Fibroblast of the aortic adventitia (primary cell): ENCODE measurements around the gene PTPRR. TPM values are rescaled to one million over a fixed set of nuclear protein-coding genes. Genes with fewer than 3 reads are reported as not detected.

Experiments
- DNase-seq: peaks from one replicate; pipeline ENCODE4 v3.0.0-alpha.2; 2010; ENCODE audit warnings: low read depth
- H3K4me3 ChIP-seq: 2 replicates; pipeline ENCODE4 v1.5.1; 2011; ENCODE audit warnings: low read depth, mild to moderate bottlenecking, control low read depth, low read length, moderate library complexity
- total RNA-seq: library from RNA; depleted of rRNA; stranded (reverse); fragments of >200 nt; gene quantifications from 2 replicates; pipeline ENCODE4 v1.2.3, GENCODE V29; 2012; ENCODE audit warnings: low replicate concordance
- TF ChIP-seq, protein P1 (sequence below): IDR thresholded peaks from 2 replicates; pipeline ENCODE4 v1.5.1; 2011; ENCODE audit warnings: mild to moderate bottlenecking, low read length, control low read depth, inconsistent platforms; ENCODE audit not compliant: insufficient read depth

Gene PTPRR
- total RNA-seq, 1 donor = 1.4 TPM

DNA sequence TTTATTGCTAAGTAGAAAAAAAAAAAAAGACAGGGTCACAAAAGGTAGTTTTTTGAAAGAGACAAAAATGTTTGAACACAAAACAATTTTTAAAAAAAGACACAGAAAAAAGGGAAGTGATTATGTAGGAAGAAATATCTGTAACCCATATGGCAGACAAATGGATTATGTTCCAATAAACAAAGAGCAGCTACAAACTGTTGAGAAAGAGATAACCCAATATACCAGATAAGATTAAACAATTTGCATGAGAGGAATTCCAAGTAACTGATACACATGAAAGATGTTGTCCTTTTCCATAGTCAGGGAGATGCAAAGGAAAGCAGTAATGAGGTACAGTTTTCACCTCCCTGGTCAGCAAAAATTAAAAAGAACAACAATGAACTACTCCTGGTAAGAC is 44.9 kb downstream of the PTPRR start:
- TF ChIP-seq, protein P1, sequence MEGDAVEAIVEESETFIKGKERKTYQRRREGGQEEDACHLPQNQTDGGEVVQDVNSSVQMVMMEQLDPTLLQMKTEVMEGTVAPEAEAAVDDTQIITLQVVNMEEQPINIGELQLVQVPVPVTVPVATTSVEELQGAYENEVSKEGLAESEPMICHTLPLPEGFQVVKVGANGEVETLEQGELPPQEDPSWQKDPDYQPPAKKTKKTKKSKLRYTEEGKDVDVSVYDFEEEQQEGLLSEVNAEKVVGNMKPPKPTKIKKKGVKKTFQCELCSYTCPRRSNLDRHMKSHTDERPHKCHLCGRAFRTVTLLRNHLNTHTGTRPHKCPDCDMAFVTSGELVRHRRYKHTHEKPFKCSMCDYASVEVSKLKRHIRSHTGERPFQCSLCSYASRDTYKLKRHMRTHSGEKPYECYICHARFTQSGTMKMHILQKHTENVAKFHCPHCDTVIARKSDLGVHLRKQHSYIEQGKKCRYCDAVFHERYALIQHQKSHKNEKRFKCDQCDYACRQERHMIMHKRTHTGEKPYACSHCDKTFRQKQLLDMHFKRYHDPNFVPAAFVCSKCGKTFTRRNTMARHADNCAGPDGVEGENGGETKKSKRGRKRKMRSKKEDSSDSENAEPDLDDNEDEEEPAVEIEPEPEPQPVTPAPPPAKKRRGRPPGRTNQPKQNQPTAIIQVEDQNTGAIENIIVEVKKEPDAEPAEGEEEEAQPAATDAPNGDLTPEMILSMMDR = no peak
- H3K4me3 ChIP-seq = no peak overlapping the region
- no peak for DNase-seq

DNA sequence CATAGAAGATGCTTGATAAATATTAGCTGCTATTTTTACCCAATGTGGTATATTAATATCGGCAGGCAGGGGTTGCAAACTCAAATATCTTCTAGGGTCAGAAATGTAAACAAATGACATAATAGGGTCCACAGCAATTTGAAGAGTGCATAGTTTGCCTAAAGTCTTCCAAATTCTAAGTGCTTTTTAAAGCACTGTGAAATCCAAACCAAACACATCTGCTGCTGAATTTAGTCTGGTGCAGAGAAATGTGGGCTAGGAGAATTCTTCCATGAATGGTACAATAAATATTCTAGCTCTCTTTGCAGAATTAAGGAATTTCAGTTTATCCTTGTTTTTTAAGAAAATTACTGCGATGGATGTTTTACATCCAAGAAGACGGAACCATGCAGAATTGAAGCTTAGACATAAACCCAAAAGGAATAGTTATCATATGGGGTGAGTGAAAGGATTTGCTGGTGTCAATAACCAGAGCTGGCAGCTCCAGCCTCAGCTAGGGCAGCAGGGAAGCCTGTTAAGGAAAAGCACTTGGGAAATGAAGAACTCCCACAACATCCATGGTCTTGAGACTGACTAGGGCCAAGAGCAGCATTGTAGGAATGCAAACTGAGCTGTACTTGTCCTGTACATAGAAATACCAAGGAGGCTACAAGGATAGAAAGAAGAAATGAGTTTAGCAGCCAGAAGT is 65.5 kb downstream of the PTPRR start:
- TF ChIP-seq, protein P1 = no peak
- H3K4me3 ChIP-seq = no peak overlapping the region
- DNase-seq = no peak

DNA sequence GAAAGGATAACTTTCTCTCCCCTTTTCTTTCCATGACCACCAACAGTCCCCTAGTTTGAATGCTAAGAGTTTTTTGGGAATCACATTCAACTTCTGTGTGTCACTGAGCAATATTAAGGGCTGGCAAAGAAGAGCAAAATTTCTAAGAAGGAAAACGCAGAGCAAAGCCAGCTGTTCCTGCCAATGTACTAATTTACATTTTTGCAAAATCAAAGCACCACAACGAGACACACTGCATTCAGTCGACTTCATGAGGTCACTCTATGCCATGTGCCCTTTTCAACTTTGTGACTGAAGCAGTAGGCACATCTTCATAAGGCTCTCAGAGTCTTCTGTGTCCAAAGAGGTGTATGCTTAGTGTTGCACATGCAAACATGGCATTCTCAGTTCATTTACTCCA is 66.4 kb downstream of the PTPRR start:
- peak; percentile 17 for DNase-seq
- TF ChIP-seq, protein P1 = no peak
- H3K4me3 ChIP-seq = no peak overlapping the region

DNA sequence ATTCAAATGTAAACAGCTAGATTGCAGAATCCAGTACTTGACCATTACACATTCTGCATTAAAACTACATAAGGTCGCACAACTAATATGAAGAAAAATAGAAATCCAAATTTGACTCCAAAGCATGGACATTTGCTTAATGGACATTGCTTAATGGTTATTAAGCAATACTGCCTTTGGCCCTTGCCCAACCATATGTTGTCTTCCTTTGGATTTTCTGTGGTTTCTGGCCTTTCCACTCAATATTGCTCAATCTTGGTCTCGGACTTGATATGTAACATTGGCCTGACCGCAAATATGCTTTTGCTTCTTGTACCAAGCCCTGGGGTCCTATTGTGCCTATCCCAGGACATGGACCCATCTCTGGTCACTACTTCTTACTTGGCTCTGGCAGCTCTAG is 67.2 kb downstream of the PTPRR start:
- H3K4me3 ChIP-seq = no peak overlapping the region
- peak; percentile 95 for DNase-seq
- TF ChIP-seq, protein P1 = no peak

DNA sequence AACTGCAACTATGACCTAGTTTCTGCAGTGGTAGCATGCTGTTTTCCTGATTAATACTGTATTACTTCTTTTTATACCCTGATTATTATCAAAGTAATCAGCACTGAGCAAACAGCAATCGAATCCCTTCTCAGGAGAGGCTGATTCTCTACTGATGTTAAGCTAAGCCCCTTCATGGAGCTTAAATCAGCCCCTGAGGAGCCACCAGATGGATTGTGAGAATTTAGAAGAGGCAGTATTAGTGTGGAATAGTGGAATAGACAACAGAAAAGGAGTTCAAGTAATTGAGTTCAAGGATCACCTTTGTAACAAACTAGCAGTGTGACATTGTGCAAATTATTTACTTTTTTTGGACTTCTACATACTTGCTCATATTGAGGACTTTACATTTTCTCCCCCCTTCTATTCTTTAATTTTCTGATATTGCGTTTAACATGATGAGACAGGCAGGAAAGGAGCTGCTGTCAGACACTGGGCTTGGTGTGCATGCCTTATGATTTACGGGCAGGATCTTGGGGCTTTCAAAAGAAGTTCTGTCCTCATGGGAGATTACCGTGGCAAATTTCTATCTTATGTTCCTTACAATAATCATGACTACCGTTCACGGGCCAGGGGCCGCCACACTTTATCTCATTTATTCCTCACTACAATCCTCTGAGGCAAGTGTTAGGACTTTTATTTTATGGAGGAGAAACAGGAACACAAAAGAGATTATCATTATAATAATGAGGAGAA is 68.0 kb downstream of the PTPRR start:
- DNase-seq = no peak
- no peak overlapping the region for H3K4me3 ChIP-seq
- TF ChIP-seq, protein P1 = no peak

DNA sequence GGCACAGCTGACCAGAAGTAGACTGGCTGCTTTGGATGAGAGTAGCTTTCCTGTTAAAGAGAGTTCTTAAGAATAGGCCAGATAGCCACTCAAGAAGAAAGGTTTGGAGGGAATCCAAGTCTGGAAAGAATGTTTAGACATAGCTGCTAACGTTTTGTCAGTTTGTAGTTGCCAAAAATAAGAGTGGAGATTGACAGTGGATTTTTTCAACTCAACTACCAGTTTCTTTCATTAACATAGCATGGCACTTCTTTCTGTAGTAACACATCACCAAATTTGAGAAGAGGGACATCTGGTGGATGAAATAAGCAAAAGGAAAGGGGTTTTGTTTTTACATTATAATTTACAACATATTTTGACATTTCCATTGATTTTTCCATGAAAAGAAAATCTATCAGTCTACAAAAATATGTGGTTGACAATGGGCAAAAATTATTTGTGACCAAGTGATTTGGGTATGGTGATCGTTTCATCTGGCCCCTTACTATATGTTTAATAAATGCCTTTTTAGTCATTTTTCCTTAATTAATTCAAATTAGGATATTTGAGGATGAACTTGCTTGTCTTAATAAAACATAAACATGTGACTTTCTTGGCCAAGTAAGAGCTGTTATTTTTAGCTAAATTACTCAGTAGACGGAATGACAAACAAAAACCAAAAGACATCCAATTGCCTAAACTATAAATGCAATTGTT is 71.1 kb downstream of the PTPRR start:
- DNase-seq = peak; percentile 87
- TF ChIP-seq, protein P1 = peak; percentile 56
- no peak overlapping the region for H3K4me3 ChIP-seq
